ENCODE measurements around the gene COL7A1.

DNA sequence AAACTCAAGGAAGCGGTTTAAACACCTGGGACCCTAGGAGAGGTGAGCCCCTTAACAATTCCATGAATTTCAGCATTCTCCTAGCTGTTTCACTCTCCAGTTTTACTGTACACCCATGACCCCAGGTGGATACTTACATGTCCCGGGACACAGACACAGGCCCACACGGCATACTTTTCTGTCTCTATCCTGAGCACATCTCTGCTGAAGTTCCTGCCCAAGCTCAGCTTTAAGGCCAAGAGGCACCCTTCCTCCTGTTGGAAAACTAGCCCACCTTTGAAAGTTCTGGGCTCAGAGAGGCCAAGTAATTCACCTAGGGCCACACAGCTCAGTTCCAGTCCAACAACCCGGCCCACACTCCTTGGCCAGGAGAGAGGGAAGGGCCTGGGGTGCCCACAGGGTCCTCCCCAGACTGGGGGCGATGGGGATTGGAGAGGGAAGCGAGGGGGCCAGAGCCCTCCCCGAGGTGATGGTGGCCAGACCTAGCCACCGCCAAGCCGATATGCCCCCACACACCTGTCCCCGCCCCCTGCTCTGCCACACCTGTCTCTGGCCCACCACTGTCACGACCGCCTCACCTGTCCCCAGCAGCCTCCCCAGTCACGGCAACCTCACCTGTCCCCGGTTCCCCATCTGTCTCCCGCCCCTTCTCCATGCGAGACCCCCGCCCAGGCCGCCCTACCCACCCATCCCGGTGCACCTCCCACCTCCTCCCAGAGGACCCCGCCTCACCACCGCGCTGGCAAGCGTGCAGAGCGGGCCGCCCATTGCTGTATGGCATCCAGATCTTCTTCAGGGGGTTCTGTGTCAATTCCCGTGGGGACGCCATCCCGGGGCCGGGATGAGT, 39.0 kb downstream of the COL7A1 start:
- TF ChIP-seq, protein P1, sequence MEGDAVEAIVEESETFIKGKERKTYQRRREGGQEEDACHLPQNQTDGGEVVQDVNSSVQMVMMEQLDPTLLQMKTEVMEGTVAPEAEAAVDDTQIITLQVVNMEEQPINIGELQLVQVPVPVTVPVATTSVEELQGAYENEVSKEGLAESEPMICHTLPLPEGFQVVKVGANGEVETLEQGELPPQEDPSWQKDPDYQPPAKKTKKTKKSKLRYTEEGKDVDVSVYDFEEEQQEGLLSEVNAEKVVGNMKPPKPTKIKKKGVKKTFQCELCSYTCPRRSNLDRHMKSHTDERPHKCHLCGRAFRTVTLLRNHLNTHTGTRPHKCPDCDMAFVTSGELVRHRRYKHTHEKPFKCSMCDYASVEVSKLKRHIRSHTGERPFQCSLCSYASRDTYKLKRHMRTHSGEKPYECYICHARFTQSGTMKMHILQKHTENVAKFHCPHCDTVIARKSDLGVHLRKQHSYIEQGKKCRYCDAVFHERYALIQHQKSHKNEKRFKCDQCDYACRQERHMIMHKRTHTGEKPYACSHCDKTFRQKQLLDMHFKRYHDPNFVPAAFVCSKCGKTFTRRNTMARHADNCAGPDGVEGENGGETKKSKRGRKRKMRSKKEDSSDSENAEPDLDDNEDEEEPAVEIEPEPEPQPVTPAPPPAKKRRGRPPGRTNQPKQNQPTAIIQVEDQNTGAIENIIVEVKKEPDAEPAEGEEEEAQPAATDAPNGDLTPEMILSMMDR (IDR thresholded peaks at IDR 0.05 in 8 of 11, conservative IDR thresholded peaks at IDR 0.05 in 3 of 11): no peak
- no peak for TF ChIP-seq POLR2AphosphoS5 (IDR thresholded peaks at IDR 0.05)
- TF ChIP-seq POLR2A (IDR thresholded peaks at IDR 0.05): no peak
